RWPE1 (cell line): ENCODE data around the gene EMD.

ENCODE experiments used
- CTCF ChIA-PET: fragments of 350-600 bp; sonication (Branson Sonifier 250); formaldehyde crosslinking; extraction: SDS; loops from one replicate; lab custom pipeline; 2021; lab: Yijun Ruan, JAX
- POLR2A ChIA-PET: fragments of 400-600 bp; formaldehyde crosslinking; extraction: SDS; loops from one replicate; lab custom pipeline; 2020; ENCODE audit warnings: antibody characterized with exemption; ENCODE audit not compliant: low non-redundant PET; lab: Yijun Ruan, JAX
- DNase-seq: peaks from one replicate; pipeline ENCODE4 v3.0.0; 2012; ENCODE audit warnings: low spot score
- H3K27ac ChIP-seq: fragments of 450-650 bp; 2 replicates; pipeline ENCODE4 v1.5.1; 2017
- CTCF ChIP-seq: fragments of 450-650 bp; conservative IDR thresholded peaks from 2 replicates; pipeline ENCODE4 v1.5.1; 2017; ENCODE audit warnings: low read depth, mild to moderate bottlenecking

The EMD gene

GRCh38 chrX:154419189-154419588 lies 40.1 kb downstream of the EMD start:
- 0 out of 2 replicates have a peak overlapping the region, but pooled peaks have one; percentile 6 for H3K27ac ChIP-seq
- no peak for TF ChIP-seq CTCF
- CTCF ChIA-PET = no interaction called here
- POLR2A ChIA-PET = no interaction called here
- no peak for DNase-seq

- no peak for DNase-seq
- POLR2A ChIA-PET = no interaction called here
- CTCF ChIA-PET = interaction anchor here (1.2 kb wide), 1 partner anchor 16 kb away, joined by 3 read pairs; no protein-coding TSS in a partner anchor
- H3K27ac ChIP-seq = 0 out of 2 replicates have a peak overlapping the region, but pooled peaks have one; percentile 6
- TF ChIP-seq CTCF = no peak
Measured at GRCh38 chrX:154419688-154420401, 40.8 kb downstream of the EMD start.

- no peak for TF ChIP-seq CTCF
- ChIA-PET CTCF (interaction anchor here (1.2 kb wide), 1 partner anchor 15 kb away, joined by 3 read pairs; no protein-coding TSS in a partner anchor), POLR2A (no interaction called here)
- DNase-seq = no peak
- H3K27ac ChIP-seq = no peak overlapping the region
Measured at GRCh38 chrX:154420402-154420756, 41.3 kb downstream of the EMD start.

GRCh38 chrX:154426916-154427770 lies 48.0 kb downstream of the EMD start:
- no peak overlapping the region for H3K27ac ChIP-seq
- CTCF ChIA-PET = interaction anchor here (0.5 kb wide), 1 partner anchor 30 kb away, joined by 3 read pairs; no protein-coding TSS in a partner anchor
- TF ChIP-seq CTCF = no peak
- DNase-seq = no peak
- POLR2A ChIA-PET = no interaction called here

GRCh38 chrX:154428176-154429171 lies 49.4 kb downstream of the EMD start, which contains the start of gene ATP6AP1:
Gene ATP6AP1 (plus strand): TSS chrX:154428677. CDS start chrX:154428693, 16 bp downstream.
- DNase-seq = peak; percentile 86
- ChIA-PET POLR2A (no interaction called here), CTCF (no interaction called here)
- peak within 1 kb of the TSS; percentile 74 for H3K27ac ChIP-seq
- no peak for TF ChIP-seq CTCF
